Activated CD4-positive, alpha-beta T cell treated with anti-CD3 and anti-CD28 coated beads, Interleukin-2, amount 50 U/mL, for 24 hours (primary cell): ENCODE data around the gene ENTPD2.

Experiments
- DNase-seq, 2 donors: peaks; one replicate each; pipeline ENCODE4 v3.0.0-alpha.2; 2020; ENCODE audit warnings: low read depth in 1 of 2, low spot score in 1 of 2

Gene ENTPD2

GRCh38 chr9:137053944-137054931, at the start of gene ENTPD2:
ENTPD2 (minus strand) TSS chr9:137054061; CDS start chr9:137053997, 64 bp downstream.
- DNase-seq, result no peak

- no peak for DNase-seq
Observed at GRCh38 chr9:137103206-137103999, 49.5 kb upstream of the ENTPD2 start.

GRCh38 chr9:137099231-137099630, 45.4 kb upstream of the ENTPD2 start:
- DNase-seq, result no peak

GRCh38 chr9:137097761-137098462, 44.1 kb upstream of the ENTPD2 start:
- DNase-seq, result no peak

- DNase-seq, result no peak
Observed at GRCh38 chr9:137096785-137097546, 43.1 kb upstream of the ENTPD2 start.

GRCh38 chr9:137095664-137096517, 42.0 kb upstream of the ENTPD2 start:
- DNase-seq, result peak; percentile 58 to 79

- DNase-seq, result no peak
Observed at GRCh38 chr9:137089232-137089947, 35.5 kb upstream of the ENTPD2 start.

- DNase-seq, result no peak
Observed at GRCh38 chr9:137088121-137088520, 34.3 kb upstream of the ENTPD2 start.

GRCh38 chr9:137087409-137087925, 33.6 kb upstream of the ENTPD2 start:
- no peak for DNase-seq

GRCh38 chr9:137086531-137087408, 32.9 kb upstream of the ENTPD2 start, which contains the start of gene MAN1B1:
MAN1B1 (plus strand) TSS chr9:137086985; CDS start chr9:137087000, 15 bp downstream.
- DNase-seq, result peak; percentile 97 to 99

- DNase-seq, result peak; percentile 17 to 28
Observed at GRCh38 chr9:137085920-137086530, 32.2 kb upstream of the ENTPD2 start.

- no peak for DNase-seq
Observed at GRCh38 chr9:137084526-137084925, 30.7 kb upstream of the ENTPD2 start.

- DNase-seq, result no peak
Observed at GRCh38 chr9:137083394-137084004, 29.6 kb upstream of the ENTPD2 start.

GRCh38 chr9:137082925-137083290, 29.0 kb upstream of the ENTPD2 start:
- DNase-seq, result no peak

GRCh38 chr9:137082222-137082924, 28.5 kb upstream of the ENTPD2 start:
- no peak for DNase-seq
